MCF 10A (cell line): ENCODE measurements around the gene FNIP1. TPM values are rescaled to one million over a fixed set of nuclear protein-coding genes. Genes with fewer than 3 reads are reported as not detected.
"Not testable (repeated sequence)": the region's sequence is repeated elsewhere in the genome, so short reads cannot be mapped to it uniquely, and the experiment has no call there.

Experiments
- BruUV-seq: library from RNA; stranded (reverse); fragments of 400-500 nt; replicated peaks from 2 replicates; lab custom pipeline; 2021; lab: Mats Ljungman, UMichigan
- CTCF ChIA-PET: fragments of 300-600 bp; sonication (Branson Sonifier 250); formaldehyde crosslinking; extraction: SDS; loops from one replicate; lab custom pipeline; 2021; ENCODE audit warnings: antibody characterized with exemption, inconsistent platforms; lab: Yijun Ruan, JAX
- POLR2A ChIA-PET: fragments of 300-600, 350-650 bp; sonication (Branson Sonifier 250); formaldehyde crosslinking; extraction: SDS; loops from one replicate; lab custom pipeline; 2020; ENCODE audit warnings: antibody characterized with exemption, inconsistent platforms; lab: Yijun Ruan, JAX
- DNase-seq: peaks from one replicate; pipeline ENCODE4 v3.0.0-alpha.2; 2018; ENCODE audit not compliant: unreplicated experiment
- H3K27ac Mint-ChIP-seq: one replicate; pipeline ENCODE4 v1.8.0; 2022; ENCODE audit warnings: mild to moderate bottlenecking, low read depth, mixed read lengths; ENCODE audit not compliant: unreplicated experiment
- H3K27me3 Mint-ChIP-seq: one replicate; pipeline ENCODE4 v1.8.0; 2022; ENCODE audit warnings: mixed read lengths; ENCODE audit not compliant: insufficient read depth, unreplicated experiment
- H3K36me3 Mint-ChIP-seq: one replicate; pipeline ENCODE4 v1.8.0; 2022; ENCODE audit warnings: mild to moderate bottlenecking, moderate library complexity, mixed read lengths; ENCODE audit not compliant: insufficient read depth, unreplicated experiment
- H3K4me1 Mint-ChIP-seq: one replicate; pipeline ENCODE4 v1.8.0; 2022; ENCODE audit warnings: mixed read lengths; ENCODE audit not compliant: insufficient read depth, unreplicated experiment
- H3K4me3 Mint-ChIP-seq: one replicate; pipeline ENCODE4 v1.8.0; 2022; ENCODE audit warnings: mild to moderate bottlenecking, moderate library complexity, mixed read lengths; ENCODE audit not compliant: unreplicated experiment
- H3K9me3 Mint-ChIP-seq: one replicate; pipeline ENCODE4 v1.8.0; 2022; ENCODE audit warnings: mixed read lengths; ENCODE audit not compliant: unreplicated experiment
- intact Hi-C: fragments of 100-400 bp; cut with micrococcal nuclease; formaldehyde crosslinking; loops from 2 replicates; pipeline ENCODE4 v1.14.1; 2022
- total RNA-seq: library from RNA; stranded (reverse); gene quantifications from 2 replicates; pipeline ENCODE4 v1.2.3, GENCODE V29; 2022
- TF ChIP-seq, protein P1 (sequence below): fragments of 200-600 bp; IDR thresholded peaks from one replicate; pipeline ENCODE4 v1.8.0; 2022; ENCODE audit warnings: antibody characterized with exemption, mild to moderate bottlenecking; ENCODE audit not compliant: unreplicated experiment

Gene FNIP1
- total RNA-seq, 1 experiment from 2014 or later: 36.3 TPM

DNA sequence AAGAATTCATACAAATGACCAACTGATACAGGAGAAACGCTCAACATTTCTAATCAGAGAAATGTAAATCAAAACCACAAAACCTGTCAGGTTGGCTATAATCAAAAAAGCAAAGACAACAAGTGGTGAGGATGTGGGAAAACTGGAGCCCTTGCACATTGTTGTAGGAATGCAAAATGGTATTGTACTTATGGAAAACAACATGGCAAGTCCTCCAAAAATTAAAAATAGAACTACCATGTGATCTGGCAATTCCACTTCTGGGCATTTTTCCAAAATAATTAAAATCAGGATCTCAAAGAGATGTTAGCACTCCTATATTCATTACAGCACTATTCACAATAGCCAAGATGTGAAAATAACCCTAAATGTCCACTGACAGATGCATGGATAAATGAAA, 76.1 kb downstream of the FNIP1 start:
- intact Hi-C loops: no loop called here

DNA sequence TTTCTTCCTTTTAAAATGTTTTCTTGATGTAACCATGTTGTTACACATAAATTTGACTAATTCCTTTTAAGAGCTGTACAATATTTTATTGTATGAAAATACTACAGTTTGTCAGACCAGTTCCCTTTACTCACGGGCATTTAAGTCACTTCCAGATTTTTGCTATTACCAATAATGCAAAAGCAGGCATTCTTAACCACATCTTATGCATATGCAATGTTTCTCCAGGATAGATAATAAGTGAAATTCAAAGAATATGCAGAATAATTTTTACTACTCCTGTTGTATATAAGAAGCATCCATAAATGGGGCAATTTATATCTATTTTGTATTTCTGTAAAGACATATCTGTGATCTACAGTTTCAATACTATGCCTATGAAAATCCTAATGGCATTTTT, 77.3 kb downstream of the FNIP1 start:
- Mint-ChIP-seq H3K4me1 (no peaks in the 10 kb centered on the region), H3K27me3 (no peaks in the 10 kb centered on the region), H3K36me3 (peaks cover 45% of the 10 kb centered on the region), H3K27ac (no peak overlapping the region), H3K4me3 (no peak overlapping the region), H3K9me3 (no peaks in the 10 kb centered on the region)
- intact Hi-C loops: no loop called here
- ChIA-PET POLR2A (no interaction called here), CTCF (interaction anchor here (0.6 to 1.3 kb wide), 5 partner anchors 8 to 288 kb away, joined by 3 to 5 read pairs (median 3); no protein-coding TSS in a partner anchor)
- TF ChIP-seq, protein P1, sequence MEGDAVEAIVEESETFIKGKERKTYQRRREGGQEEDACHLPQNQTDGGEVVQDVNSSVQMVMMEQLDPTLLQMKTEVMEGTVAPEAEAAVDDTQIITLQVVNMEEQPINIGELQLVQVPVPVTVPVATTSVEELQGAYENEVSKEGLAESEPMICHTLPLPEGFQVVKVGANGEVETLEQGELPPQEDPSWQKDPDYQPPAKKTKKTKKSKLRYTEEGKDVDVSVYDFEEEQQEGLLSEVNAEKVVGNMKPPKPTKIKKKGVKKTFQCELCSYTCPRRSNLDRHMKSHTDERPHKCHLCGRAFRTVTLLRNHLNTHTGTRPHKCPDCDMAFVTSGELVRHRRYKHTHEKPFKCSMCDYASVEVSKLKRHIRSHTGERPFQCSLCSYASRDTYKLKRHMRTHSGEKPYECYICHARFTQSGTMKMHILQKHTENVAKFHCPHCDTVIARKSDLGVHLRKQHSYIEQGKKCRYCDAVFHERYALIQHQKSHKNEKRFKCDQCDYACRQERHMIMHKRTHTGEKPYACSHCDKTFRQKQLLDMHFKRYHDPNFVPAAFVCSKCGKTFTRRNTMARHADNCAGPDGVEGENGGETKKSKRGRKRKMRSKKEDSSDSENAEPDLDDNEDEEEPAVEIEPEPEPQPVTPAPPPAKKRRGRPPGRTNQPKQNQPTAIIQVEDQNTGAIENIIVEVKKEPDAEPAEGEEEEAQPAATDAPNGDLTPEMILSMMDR: no peak
- no TSS peak for BruUV-seq
- no peak for DNase-seq

More for the DNA sequence above, 76.1 kb downstream of the FNIP1 start:
- H3K4me1 Mint-ChIP-seq: no peaks in the 10 kb centered on the region
- no peak overlapping the region for H3K27ac Mint-ChIP-seq
- TF ChIP-seq, protein P1: no peak
- no peak for DNase-seq
- POLR2A ChIA-PET: no interaction called here
- no TSS peak for BruUV-seq
- H3K9me3 Mint-ChIP-seq: peaks cover 8% of the 10 kb centered on the region
- CTCF ChIA-PET: interaction anchor here (1.1 kb wide), 1 partner anchor 9 kb away, joined by 4 read pairs; no protein-coding TSS in a partner anchor
- no peaks in the 10 kb centered on the region for H3K27me3 Mint-ChIP-seq
- H3K36me3 Mint-ChIP-seq: peaks cover 45% of the 10 kb centered on the region
- no peak overlapping the region for H3K4me3 Mint-ChIP-seq

DNA sequence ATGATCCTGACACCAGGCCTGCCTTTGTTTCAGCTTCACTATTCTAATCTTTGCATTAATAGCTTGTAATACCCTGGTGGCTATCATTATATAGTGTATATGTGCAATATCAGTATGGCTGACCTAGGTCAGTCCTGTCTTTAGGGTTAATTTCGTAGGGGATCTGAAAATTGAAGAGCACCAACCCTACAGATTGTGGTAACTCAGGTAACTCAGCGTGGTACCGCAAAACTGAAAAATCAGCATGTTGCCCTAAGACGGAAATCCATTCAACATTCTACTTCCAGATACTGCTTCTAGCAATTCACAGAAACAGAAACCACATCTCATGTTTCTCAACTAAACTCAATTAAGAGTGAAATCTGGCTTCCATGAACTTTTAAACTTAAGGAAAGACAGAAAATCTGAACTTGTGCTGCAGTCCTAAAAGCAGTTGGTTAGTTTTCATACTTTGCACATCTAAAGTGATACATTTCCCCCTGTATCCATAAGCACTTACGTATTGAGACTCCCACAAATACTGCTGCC, 78.3 kb downstream of the FNIP1 start:
- peaks cover 46% of the 10 kb centered on the region for H3K36me3 Mint-ChIP-seq
- no TSS peak for BruUV-seq
- no peak overlapping the region for H3K4me3 Mint-ChIP-seq
- TF ChIP-seq, protein P1: no peak
- H3K9me3 Mint-ChIP-seq: no peaks in the 10 kb centered on the region
- H3K27me3 Mint-ChIP-seq: no peaks in the 10 kb centered on the region
- no peak overlapping the region for H3K27ac Mint-ChIP-seq
- intact Hi-C loops: no loop called here
- POLR2A ChIA-PET: interaction anchor here (0.7 to 0.8 kb wide), 2 partner anchors 46 to 55 kb away, joined by 3 read pairs; no protein-coding TSS in a partner anchor
- no peaks in the 10 kb centered on the region for H3K4me1 Mint-ChIP-seq
- CTCF ChIA-PET: interaction anchor here (0.5 to 1.8 kb wide), 8 partner anchors 9 to 371 kb away, joined by 3 to 10 read pairs (median 4); no protein-coding TSS in a partner anchor
- no peak for DNase-seq

DNA sequence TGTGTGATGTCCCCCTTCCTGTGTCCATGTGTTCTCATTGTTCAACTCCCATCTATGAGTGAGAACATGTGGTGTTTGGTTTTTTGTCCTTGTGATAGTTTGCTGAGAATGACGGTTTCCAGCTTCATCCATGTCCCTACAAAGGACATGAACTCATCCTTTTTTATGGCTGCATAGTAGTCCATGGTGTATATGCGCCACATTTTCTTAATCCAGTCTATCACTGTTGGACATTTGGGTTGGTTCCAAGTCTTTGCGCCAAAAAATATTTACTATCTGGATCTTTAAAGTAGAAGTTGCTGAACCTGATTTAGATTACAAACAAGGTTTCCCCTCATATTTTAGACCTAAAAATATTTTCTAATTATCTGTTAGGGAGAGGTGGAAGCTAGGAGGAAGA, 79.7 kb downstream of the FNIP1 start:
- DNase-seq, H3K27ac Mint-ChIP-seq, H3K27me3 Mint-ChIP-seq, POLR2A ChIA-PET, H3K4me3 Mint-ChIP-seq, intact Hi-C loops, H3K4me1 Mint-ChIP-seq, H3K9me3 Mint-ChIP-seq, BruUV-seq, CTCF ChIA-PET: not testable (repeated sequence)
- peaks cover 46% of the 10 kb centered on the region for H3K36me3 Mint-ChIP-seq
